HL-60/S4 (cell line): Measurements from ENCODE around the gene CXCL13.
"Not testable (repeated sequence)": the region's sequence is repeated elsewhere in the genome, so short reads cannot be mapped to it uniquely, and the experiment has no call there.

Experiments used
- in situ Hi-C: fragments of 300-500 bp; cut with MboI; formaldehyde crosslinking; loops from 2 replicates; pipeline ENCODE4 v1.14.3; 2022; ENCODE audit warnings: low sequenced_read_pairs

Gene CXCL13

GRCh38 chr4:77605210-77605902 is at the start of gene CXCL13:
CXCL13 (plus strand) TSS chr4:77605820; CDS start chr4:77605866, 46 bp downstream.
- in situ Hi-C loops, result no loop called here

GRCh38 chr4:77560170-77560569 is 45.5 kb upstream of the CXCL13 start:
- in situ Hi-C loops, result no loop called here

GRCh38 chr4:77561720-77562119 is 43.9 kb upstream of the CXCL13 start:
- in situ Hi-C loops, result not testable (repeated sequence)

GRCh38 chr4:77564231-77564630 is 41.4 kb upstream of the CXCL13 start:
- in situ Hi-C loops, result no loop called here

GRCh38 chr4:77566148-77566547 is 39.5 kb upstream of the CXCL13 start:
- in situ Hi-C loops, result no loop called here

- in situ Hi-C loops, result no loop called here
These were observed 38.1 kb upstream of the CXCL13 start for GRCh38 chr4:77567549-77567948.

GRCh38 chr4:77570508-77571214 is 35.0 kb upstream of the CXCL13 start:
- in situ Hi-C loops, result not testable (repeated sequence)

GRCh38 chr4:77576351-77576750 is 29.3 kb upstream of the CXCL13 start:
- in situ Hi-C loops, result no loop called here

GRCh38 chr4:77578145-77578544 is 27.5 kb upstream of the CXCL13 start:
- in situ Hi-C loops, result no loop called here

GRCh38 chr4:77579406-77580076 is 26.1 kb upstream of the CXCL13 start:
- in situ Hi-C loops, result no loop called here

- in situ Hi-C loops, result no loop called here
These were observed 23.9 kb upstream of the CXCL13 start for GRCh38 chr4:77581724-77582123.

- in situ Hi-C loops, result no loop called here
These were observed 23.5 kb upstream of the CXCL13 start for GRCh38 chr4:77582156-77582555.

GRCh38 chr4:77582711-77583110 is 22.9 kb upstream of the CXCL13 start:
- in situ Hi-C loops, result no loop called here

GRCh38 chr4:77586951-77587383 is 18.7 kb upstream of the CXCL13 start:
- in situ Hi-C loops, result no loop called here

GRCh38 chr4:77590482-77590881 is 15.1 kb upstream of the CXCL13 start:
- in situ Hi-C loops, result no loop called here

GRCh38 chr4:77591532-77591931 is 14.1 kb upstream of the CXCL13 start:
- in situ Hi-C loops, result no loop called here

GRCh38 chr4:77593101-77593500 is 12.5 kb upstream of the CXCL13 start:
- in situ Hi-C loops, result no loop called here

- in situ Hi-C loops, result no loop called here
These were observed 11.6 kb upstream of the CXCL13 start for GRCh38 chr4:77593993-77594392.

GRCh38 chr4:77595364-77595973 is 10.2 kb upstream of the CXCL13 start:
- in situ Hi-C loops, result no loop called here

GRCh38 chr4:77599378-77599777 is 6.2 kb upstream of the CXCL13 start:
- in situ Hi-C loops, result no loop called here
